ENCODE data around the gene PHF23. TPM values are rescaled to one million over a fixed set of nuclear protein-coding genes. Genes with fewer than 3 reads are reported as not detected.

PHF23 gene
- total and polyA plus RNA-seq, 2 donors (not counting 1 experiment from before 2014, with no cell fraction given) = 45.4 to 48.7 TPM

DNA sequence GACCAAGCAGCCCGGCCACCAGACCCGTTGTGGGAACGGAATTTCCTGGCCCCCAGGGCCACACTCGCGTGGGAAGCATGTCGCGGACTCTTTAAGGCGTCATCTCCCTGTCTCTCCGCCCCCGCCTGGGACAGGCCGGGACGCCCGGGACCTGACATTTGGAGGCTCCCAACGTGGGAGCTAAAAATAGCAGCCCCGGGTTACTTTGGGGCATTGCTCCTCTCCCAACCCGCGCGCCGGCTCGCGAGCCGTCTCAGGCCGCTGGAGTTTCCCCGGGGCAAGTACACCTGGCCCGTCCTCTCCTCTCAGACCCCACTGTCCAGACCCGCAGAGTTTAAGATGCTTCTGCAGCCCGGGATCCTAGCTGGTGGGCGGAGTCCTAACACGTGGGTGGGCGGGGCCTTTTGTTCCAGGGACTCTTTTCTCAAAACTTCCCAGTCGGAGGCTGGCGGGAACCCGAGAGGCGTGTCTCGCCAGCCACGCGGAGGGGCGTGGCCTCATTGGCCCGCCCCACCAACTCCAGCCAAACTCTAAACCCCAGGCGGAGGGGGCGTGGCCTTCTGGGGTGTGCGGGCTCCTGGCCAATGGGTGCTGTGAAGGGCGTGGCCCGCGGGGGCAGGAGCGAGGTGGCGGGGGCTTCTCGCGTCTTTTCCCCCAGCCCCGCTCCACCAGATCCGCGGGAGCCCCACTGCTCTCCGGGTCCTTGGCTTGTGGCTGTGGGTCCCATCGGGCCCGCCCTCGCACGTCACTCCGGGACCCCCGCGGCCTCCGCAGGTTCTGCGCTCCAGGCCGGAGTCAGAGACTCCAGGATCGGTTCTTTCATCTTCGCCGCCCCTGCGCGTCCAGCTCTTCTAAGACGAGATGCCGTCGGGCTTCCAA is 42.1 kb upstream of the PHF23 start, which contains the start of gene SLC2A4:
SLC2A4 (plus strand) TSS at position 645 of the 879 bp plus-strand sequence; CDS start at position 862, 217 bp downstream.
- H3K9ac ChIP-seq (ENCODE audit: insufficient read depth, low read length) = peak within 1 kb of the TSS; percentile 53
- H3K27me3 ChIP-seq (ENCODE audit: control insufficient read depth, insufficient read depth, low read length) = peaks cover 34% of the 10 kb centered on the region

DNA sequence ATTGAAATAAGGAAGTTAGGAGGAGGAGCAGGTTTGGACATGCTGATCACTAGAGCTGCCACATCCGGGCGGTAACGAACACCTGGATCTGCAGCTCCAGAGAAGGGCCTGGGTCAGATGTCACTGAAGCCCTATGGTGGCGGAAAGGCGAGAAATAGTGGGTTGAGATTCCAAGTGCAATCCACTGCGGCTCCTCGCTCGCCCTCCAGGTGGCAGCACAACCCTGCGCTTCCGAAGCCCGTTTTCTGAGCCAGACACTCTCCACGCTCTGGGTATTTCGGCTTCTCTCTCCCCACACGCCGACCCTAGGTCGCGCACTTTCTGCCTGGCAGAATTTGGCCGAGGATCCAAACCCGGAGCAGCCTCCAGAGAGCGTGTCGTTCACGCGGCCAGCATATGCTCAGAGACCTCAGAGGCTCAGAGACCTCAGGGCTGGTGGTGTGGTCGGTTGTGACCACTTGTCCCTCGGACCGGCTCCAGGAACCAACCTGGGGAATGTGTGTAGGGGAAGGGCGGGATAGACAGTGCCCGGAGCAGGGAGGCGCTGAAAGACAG is 41.3 kb upstream of the PHF23 start:
- Histone ChIP-seq H4K20me1 (ENCODE audit: control insufficient read depth, extremely low read depth, insufficient read depth, low read length) (no peaks in the 10 kb centered on the region), H3K36me3 (ENCODE audit: control insufficient read depth, insufficient read depth, low read length) (no peaks in the 10 kb centered on the region), H3K4me1 (ENCODE audit: control insufficient read depth, extremely low read depth, insufficient read depth, low read length) (peaks cover 8% of the 10 kb centered on the region), H3K79me2 (ENCODE audit: control insufficient read depth, insufficient read depth, low read length) (no peaks in the 10 kb centered on the region), H3K27me3 (ENCODE audit: control insufficient read depth, insufficient read depth, low read length) (peaks cover 28% of the 10 kb centered on the region), H3K9me3 (ENCODE audit: control insufficient read depth, insufficient read depth, low read depth, low read length) (no peaks in the 10 kb centered on the region), H2AFZ (ENCODE audit: low read length) (peak overlapping the region; percentile 60), H3K4me2 (ENCODE audit: extremely low read depth, insufficient read depth, low read length) (peak overlapping the region; percentile 100), H3K4me3 (replicated peaks in 1 of 4; ENCODE audit: control extremely low read depth in 1 of 4, insufficient read depth in 1 of 4, low read depth in 3 of 4, low read length in 4 of 4) (peak overlapping the region; percentile 32 to 53 (median 50)), H3K27ac (ENCODE audit: insufficient read depth, low read length) (peak overlapping the region; percentile 43), H3K9ac (ENCODE audit: insufficient read depth, low read length) (peak overlapping the region; percentile 53)
- peak; percentile 60 to 78 for DNase-seq (ENCODE audit: low read depth in 2 of 2)
- no peak for TF ChIP-seq EZH2 (IDR thresholded peaks at IDR 0.05; ENCODE audit: low read length, missing control alignments)
- TF ChIP-seq, protein P1, sequence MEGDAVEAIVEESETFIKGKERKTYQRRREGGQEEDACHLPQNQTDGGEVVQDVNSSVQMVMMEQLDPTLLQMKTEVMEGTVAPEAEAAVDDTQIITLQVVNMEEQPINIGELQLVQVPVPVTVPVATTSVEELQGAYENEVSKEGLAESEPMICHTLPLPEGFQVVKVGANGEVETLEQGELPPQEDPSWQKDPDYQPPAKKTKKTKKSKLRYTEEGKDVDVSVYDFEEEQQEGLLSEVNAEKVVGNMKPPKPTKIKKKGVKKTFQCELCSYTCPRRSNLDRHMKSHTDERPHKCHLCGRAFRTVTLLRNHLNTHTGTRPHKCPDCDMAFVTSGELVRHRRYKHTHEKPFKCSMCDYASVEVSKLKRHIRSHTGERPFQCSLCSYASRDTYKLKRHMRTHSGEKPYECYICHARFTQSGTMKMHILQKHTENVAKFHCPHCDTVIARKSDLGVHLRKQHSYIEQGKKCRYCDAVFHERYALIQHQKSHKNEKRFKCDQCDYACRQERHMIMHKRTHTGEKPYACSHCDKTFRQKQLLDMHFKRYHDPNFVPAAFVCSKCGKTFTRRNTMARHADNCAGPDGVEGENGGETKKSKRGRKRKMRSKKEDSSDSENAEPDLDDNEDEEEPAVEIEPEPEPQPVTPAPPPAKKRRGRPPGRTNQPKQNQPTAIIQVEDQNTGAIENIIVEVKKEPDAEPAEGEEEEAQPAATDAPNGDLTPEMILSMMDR (conservative IDR thresholded peaks at IDR 0.05 in 1 of 2, IDR thresholded peaks at IDR 0.05 in 1 of 2; ENCODE audit: low read depth in 1 of 2, low read length in 2 of 2) = peak; percentile 80 to 96

More for the DNA sequence above, 42.1 kb upstream of the PHF23 start, which contains the start of gene SLC2A4:
- H3K4me2 ChIP-seq (ENCODE audit: extremely low read depth, insufficient read depth, low read length) = peak within 1 kb of the TSS; percentile 100
- peak; percentile 82 to 93 for DNase-seq (ENCODE audit: low read depth in 2 of 2)
- H4K20me1 ChIP-seq (ENCODE audit: control insufficient read depth, extremely low read depth, insufficient read depth, low read length) = no peaks in the 10 kb centered on the region
- peak within 1 kb of the TSS; percentile 32 to 53 (median 50) for H3K4me3 ChIP-seq (replicated peaks in 1 of 4; ENCODE audit: control extremely low read depth in 1 of 4, insufficient read depth in 1 of 4, low read depth in 3 of 4, low read length in 4 of 4)
- H3K4me1 ChIP-seq (ENCODE audit: control insufficient read depth, extremely low read depth, insufficient read depth, low read length) = peaks cover 8% of the 10 kb centered on the region
- H2AFZ ChIP-seq (ENCODE audit: low read length) = peak within 1 kb of the TSS; percentile 60
- H3K36me3 ChIP-seq (ENCODE audit: control insufficient read depth, insufficient read depth, low read length) = no peaks in the 10 kb centered on the region
- H3K79me2 ChIP-seq (ENCODE audit: control insufficient read depth, insufficient read depth, low read length) = no peaks in the 10 kb centered on the region
- H3K27ac ChIP-seq (ENCODE audit: insufficient read depth, low read length) = peak within 1 kb of the TSS; percentile 43
- no peak for TF ChIP-seq EZH2 (IDR thresholded peaks at IDR 0.05; ENCODE audit: low read length, missing control alignments)
- TF ChIP-seq, protein P1 (conservative IDR thresholded peaks at IDR 0.05 in 1 of 2, IDR thresholded peaks at IDR 0.05 in 1 of 2; ENCODE audit: low read depth in 1 of 2, low read length in 2 of 2) = no peak
- no peaks in the 10 kb centered on the region for H3K9me3 ChIP-seq (ENCODE audit: control insufficient read depth, insufficient read depth, low read depth, low read length)

DNA sequence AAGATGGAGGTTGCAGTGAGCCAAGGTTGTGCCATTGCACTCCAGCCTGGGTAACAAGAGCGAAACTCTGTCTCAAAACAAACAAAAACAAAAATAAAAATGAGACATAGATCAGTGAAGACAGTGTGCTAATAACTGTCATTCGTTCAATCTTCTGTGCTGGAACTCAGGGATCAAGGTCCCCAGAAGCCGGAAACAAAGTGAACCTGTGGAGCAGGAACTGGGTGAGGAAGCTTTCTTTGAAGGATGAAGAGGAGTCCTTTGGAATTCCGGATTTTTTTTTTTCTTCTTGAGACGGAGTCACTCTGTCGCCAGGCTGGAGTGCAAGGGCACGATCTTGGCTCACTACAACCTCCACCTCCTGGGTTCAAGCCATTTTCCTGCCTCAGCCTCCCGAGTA is 40.2 kb upstream of the PHF23 start:
- peaks cover 19% of the 10 kb centered on the region for H3K27me3 ChIP-seq (ENCODE audit: control insufficient read depth, insufficient read depth, low read length)
- no peak overlapping the region for H3K9ac ChIP-seq (ENCODE audit: insufficient read depth, low read length)
- DNase-seq (ENCODE audit: low read depth in 2 of 2) = no peak
- H2AFZ ChIP-seq (ENCODE audit: low read length) = no peak overlapping the region
- H3K4me3 ChIP-seq (replicated peaks in 1 of 4; ENCODE audit: control extremely low read depth in 1 of 4, insufficient read depth in 1 of 4, low read depth in 3 of 4, low read length in 4 of 4) = no peak overlapping the region
- no peak overlapping the region for H3K4me2 ChIP-seq (ENCODE audit: extremely low read depth, insufficient read depth, low read length)
- H3K27ac ChIP-seq (ENCODE audit: insufficient read depth, low read length) = no peak overlapping the region
- TF ChIP-seq, protein P1 (conservative IDR thresholded peaks at IDR 0.05 in 1 of 2, IDR thresholded peaks at IDR 0.05 in 1 of 2; ENCODE audit: low read depth in 1 of 2, low read length in 2 of 2) = no peak
- TF ChIP-seq EZH2 (IDR thresholded peaks at IDR 0.05; ENCODE audit: low read length, missing control alignments) = no peak
- H3K36me3 ChIP-seq (ENCODE audit: control insufficient read depth, insufficient read depth, low read length) = no peaks in the 10 kb centered on the region
- H3K9me3 ChIP-seq (ENCODE audit: control insufficient read depth, insufficient read depth, low read depth, low read length) = no peaks in the 10 kb centered on the region
- H3K79me2 ChIP-seq (ENCODE audit: control insufficient read depth, insufficient read depth, low read length) = no peaks in the 10 kb centered on the region
- peaks cover 8% of the 10 kb centered on the region for H3K4me1 ChIP-seq (ENCODE audit: control insufficient read depth, extremely low read depth, insufficient read depth, low read length)
- H4K20me1 ChIP-seq (ENCODE audit: control insufficient read depth, extremely low read depth, insufficient read depth, low read length) = no peaks in the 10 kb centered on the region
